Measurements from ENCODE around the gene OR2F1.

- TF ChIP-seq REST (IDR thresholded peaks at IDR 0.05; ENCODE audit: low read depth): no peak
- TF ChIP-seq, protein P1, sequence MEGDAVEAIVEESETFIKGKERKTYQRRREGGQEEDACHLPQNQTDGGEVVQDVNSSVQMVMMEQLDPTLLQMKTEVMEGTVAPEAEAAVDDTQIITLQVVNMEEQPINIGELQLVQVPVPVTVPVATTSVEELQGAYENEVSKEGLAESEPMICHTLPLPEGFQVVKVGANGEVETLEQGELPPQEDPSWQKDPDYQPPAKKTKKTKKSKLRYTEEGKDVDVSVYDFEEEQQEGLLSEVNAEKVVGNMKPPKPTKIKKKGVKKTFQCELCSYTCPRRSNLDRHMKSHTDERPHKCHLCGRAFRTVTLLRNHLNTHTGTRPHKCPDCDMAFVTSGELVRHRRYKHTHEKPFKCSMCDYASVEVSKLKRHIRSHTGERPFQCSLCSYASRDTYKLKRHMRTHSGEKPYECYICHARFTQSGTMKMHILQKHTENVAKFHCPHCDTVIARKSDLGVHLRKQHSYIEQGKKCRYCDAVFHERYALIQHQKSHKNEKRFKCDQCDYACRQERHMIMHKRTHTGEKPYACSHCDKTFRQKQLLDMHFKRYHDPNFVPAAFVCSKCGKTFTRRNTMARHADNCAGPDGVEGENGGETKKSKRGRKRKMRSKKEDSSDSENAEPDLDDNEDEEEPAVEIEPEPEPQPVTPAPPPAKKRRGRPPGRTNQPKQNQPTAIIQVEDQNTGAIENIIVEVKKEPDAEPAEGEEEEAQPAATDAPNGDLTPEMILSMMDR (IDR thresholded peaks at IDR 0.05 in 2 of 3, conservative IDR thresholded peaks at IDR 0.05 in 1 of 3; ENCODE audit: borderline replicate concordance in 1 of 3, insufficient read depth in 1 of 3, low read depth in 2 of 3, low read length in 2 of 3): no peak
- no peak for TF ChIP-seq POLR2AphosphoS5 (IDR thresholded peaks at IDR 0.05; ENCODE audit: low read depth, low read length)
- no peak for TF ChIP-seq ELF1 (IDR thresholded peaks at IDR 0.05; ENCODE audit: borderline replicate concordance, low read depth)
- TF ChIP-seq, protein P2, sequence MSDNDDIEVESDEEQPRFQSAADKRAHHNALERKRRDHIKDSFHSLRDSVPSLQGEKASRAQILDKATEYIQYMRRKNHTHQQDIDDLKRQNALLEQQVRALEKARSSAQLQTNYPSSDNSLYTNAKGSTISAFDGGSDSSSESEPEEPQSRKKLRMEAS (IDR thresholded peaks at IDR 0.05): no peak
- TF ChIP-seq POLR2A (IDR thresholded peaks at IDR 0.05; ENCODE audit: borderline replicate concordance, extremely low read depth, insufficient read depth, insufficient read length): no peak
- no peak for TF ChIP-seq YY1 (IDR thresholded peaks at IDR 0.05; ENCODE audit: extremely low read depth, insufficient replicate concordance, low read depth, low read length)
- TF ChIP-seq RAD21 (IDR thresholded peaks at IDR 0.05; ENCODE audit: low read depth): no peak
- no peak for TF ChIP-seq FOSL1 (IDR thresholded peaks at IDR 0.05; ENCODE audit: low read depth)
- TF ChIP-seq EZH2 (IDR thresholded peaks at IDR 0.05): no peak
- no peak for TF ChIP-seq ZNF274 (IDR thresholded peaks at IDR 0.05; ENCODE audit: low read depth, low read length)
- TF ChIP-seq, protein P3, sequence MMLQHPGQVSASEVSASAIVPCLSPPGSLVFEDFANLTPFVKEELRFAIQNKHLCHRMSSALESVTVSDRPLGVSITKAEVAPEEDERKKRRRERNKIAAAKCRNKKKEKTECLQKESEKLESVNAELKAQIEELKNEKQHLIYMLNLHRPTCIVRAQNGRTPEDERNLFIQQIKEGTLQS (IDR thresholded peaks at IDR 0.05): no peak
- TF ChIP-seq TCF7L2 (IDR thresholded peaks at IDR 0.05; ENCODE audit: borderline replicate concordance, extremely low read depth, insufficient read depth, insufficient read length): no peak
These were observed 22.9 kb upstream of the OR2F1 start for GRCh38 chr7:143931739-143932138.
